ENCODE results near the gene STX16.

Gene STX16

GRCh38 chr20:58619077-58619863 lies 31.8 kb upstream of the STX16 start:
- DNase-seq: no peak

- no peak for DNase-seq
These were observed 31.1 kb upstream of the STX16 start for GRCh38 chr20:58619864-58620431.

- no peak for DNase-seq
These were observed 29.1 kb upstream of the STX16 start for GRCh38 chr20:58621906-58622548.

GRCh38 chr20:58622671-58623578 lies 28.2 kb upstream of the STX16 start:
- DNase-seq: no peak

GRCh38 chr20:58623579-58624473 lies 27.3 kb upstream of the STX16 start:
- no peak for DNase-seq

GRCh38 chr20:58624687-58625086 lies 26.4 kb upstream of the STX16 start:
- no peak for DNase-seq

GRCh38 chr20:58625585-58625984 lies 25.5 kb upstream of the STX16 start:
- DNase-seq: no peak

GRCh38 chr20:58626051-58626450 lies 25.0 kb upstream of the STX16 start:
- no peak for DNase-seq

- DNase-seq: no peak
These were observed 23.6 kb upstream of the STX16 start for GRCh38 chr20:58627212-58628072.

GRCh38 chr20:58628491-58629214 lies 22.4 kb upstream of the STX16 start:
- DNase-seq: no peak

GRCh38 chr20:58629215-58629580 lies 21.9 kb upstream of the STX16 start:
- DNase-seq: no peak

- no peak for DNase-seq
These were observed 21.0 kb upstream of the STX16 start for GRCh38 chr20:58630063-58630462.

- no peak for DNase-seq
These were observed 17.7 kb upstream of the STX16 start for GRCh38 chr20:58633161-58634053.

- peak in 1 of 2 experiments; percentile 43 for DNase-seq
These were observed 17.0 kb upstream of the STX16 start for GRCh38 chr20:58634059-58634458.

- peak; percentile 65 to 73 for DNase-seq
These were observed 16.4 kb upstream of the STX16 start for GRCh38 chr20:58634521-58635278.

- DNase-seq: no peak
These were observed 15.8 kb upstream of the STX16 start for GRCh38 chr20:58635279-58635665.

- no peak for DNase-seq
These were observed 14.6 kb upstream of the STX16 start for GRCh38 chr20:58636396-58636982.

- no peak for DNase-seq
These were observed 14.1 kb upstream of the STX16 start for GRCh38 chr20:58636983-58637421.

All from activated T-cell treated with anti-CD3 and anti-CD28 coated beads, Interleukin-2, amount 50 U/mL, for 48 hours (primary cell).